Hepatocyte (in vitro differentiated cells): ENCODE measurements around the gene HEPACAM. TPM values are rescaled to one million over a fixed set of nuclear protein-coding genes. Genes with fewer than 3 reads are reported as not detected.

Source experiments
- DNase-seq: peaks from one replicate; pipeline ENCODE4 v3.0.0-alpha.2; 2016; ENCODE audit warnings: low spot score
- H2AFZ ChIP-seq: fragments of 200-600 bp; sonication (generic); 2 replicates; pipeline ENCODE4 v1.6.0; 2016; ENCODE audit warnings: antibody characterized with exemption, mild to moderate bottlenecking
- H3K27ac ChIP-seq: fragments of 200-600 bp; sonication (generic); 2 replicates; pipeline ENCODE4 v1.5.1; 2016; ENCODE audit warnings: mild to moderate bottlenecking
- H3K27me3 ChIP-seq: fragments of 200-600 bp; sonication (generic); 2 replicates; pipeline ENCODE4 v1.6.1; 2016
- H3K36me3 ChIP-seq: fragments of 200-600 bp; sonication (generic); replicated peaks from 2 replicates; pipeline ENCODE4 v1.5.1; 2016; ENCODE audit warnings: low read depth; ENCODE audit not compliant: insufficient read depth
- H3K4me1 ChIP-seq: fragments of 200-600 bp; sonication (generic); 2 replicates; pipeline ENCODE4 v1.5.1; 2016; ENCODE audit warnings: mild to moderate bottlenecking, moderate library complexity; ENCODE audit not compliant: insufficient read depth
- H3K4me2 ChIP-seq: fragments of 200-600 bp; sonication (generic); 2 replicates; pipeline ENCODE4 v1.6.0; 2016
- H3K4me3 ChIP-seq: fragments of 200-600 bp; sonication (generic); 2 replicates; pipeline ENCODE4 v1.5.1; 2016; ENCODE audit warnings: mild to moderate bottlenecking
- H3K79me2 ChIP-seq: fragments of 200-600 bp; sonication (generic); 2 replicates; pipeline ENCODE4 v1.6.0; 2017; ENCODE audit warnings: mild to moderate bottlenecking
- H3K9me2 ChIP-seq: fragments of 200-600 bp; sonication (generic); replicated peaks from 2 replicates; pipeline ENCODE4 v1.6.0; 2017; ENCODE audit warnings: mild to moderate bottlenecking; ENCODE audit not compliant: insufficient read depth
- H3K9me3 ChIP-seq: fragments of 200-600 bp; sonication (generic); 2 replicates; pipeline ENCODE4 v1.5.1; 2016; ENCODE audit warnings: low read depth, mild to moderate bottlenecking
- H4K20me1 ChIP-seq: fragments of 200-600 bp; sonication (generic); 2 replicates; pipeline ENCODE4 v1.6.0; 2016; ENCODE audit warnings: mild to moderate bottlenecking; ENCODE audit not compliant: insufficient read depth, poor library complexity, severe bottlenecking
- CTCF ChIP-seq: fragments of 200-600 bp; sonication (generic); IDR thresholded peaks from 2 replicates; pipeline ENCODE4 v1.5.1; 2016; ENCODE audit warnings: antibody characterized with exemption, mild to moderate bottlenecking; ENCODE audit not compliant: poor library complexity
- EZH2 ChIP-seq: fragments of 200-600 bp; sonication (generic); IDR thresholded peaks from 2 replicates; pipeline ENCODE4 v1.6.1; 2016; ENCODE audit warnings: antibody characterized with exemption, mild to moderate bottlenecking, borderline replicate concordance
- EZH2phosphoT487 ChIP-seq: fragments of 200-600 bp; sonication (generic); IDR thresholded peaks from one replicate; pipeline ENCODE4 v1.6.1; 2018; ENCODE audit warnings: antibody characterized with exemption, mild to moderate bottlenecking, low read depth, moderate library complexity; ENCODE audit not compliant: unreplicated experiment, severe bottlenecking
- WGBS: methylation state at CpG from one replicate; pipeline ENCODE4 v1.1.6; 2016; ENCODE audit warnings: low lambda C conversion rate; ENCODE audit errors: missing lambda C conversion rate; 5-methylcytosine and 5-hydroxymethylcytosine counted together
- polyA plus RNA-seq: library from polyadenylated mRNA; unstranded; fragments of >200 nt; fragmentation: Nextera tagmentation; extraction: Ambion mirVana; gene quantifications from 2 replicates; pipeline ENCODE4 v1.2.1, GENCODE V29; 2016
- total RNA-seq: library from RNA; depleted of rRNA; stranded (reverse); fragments of >200 nt; gene quantifications from 2 replicates; pipeline ENCODE4 v1.2.3, GENCODE V29; 2014

HEPACAM gene
- total and polyA plus RNA-seq, 2 experiments from 2014 or later: 0.07 TPM; not detected in 1

DNA sequence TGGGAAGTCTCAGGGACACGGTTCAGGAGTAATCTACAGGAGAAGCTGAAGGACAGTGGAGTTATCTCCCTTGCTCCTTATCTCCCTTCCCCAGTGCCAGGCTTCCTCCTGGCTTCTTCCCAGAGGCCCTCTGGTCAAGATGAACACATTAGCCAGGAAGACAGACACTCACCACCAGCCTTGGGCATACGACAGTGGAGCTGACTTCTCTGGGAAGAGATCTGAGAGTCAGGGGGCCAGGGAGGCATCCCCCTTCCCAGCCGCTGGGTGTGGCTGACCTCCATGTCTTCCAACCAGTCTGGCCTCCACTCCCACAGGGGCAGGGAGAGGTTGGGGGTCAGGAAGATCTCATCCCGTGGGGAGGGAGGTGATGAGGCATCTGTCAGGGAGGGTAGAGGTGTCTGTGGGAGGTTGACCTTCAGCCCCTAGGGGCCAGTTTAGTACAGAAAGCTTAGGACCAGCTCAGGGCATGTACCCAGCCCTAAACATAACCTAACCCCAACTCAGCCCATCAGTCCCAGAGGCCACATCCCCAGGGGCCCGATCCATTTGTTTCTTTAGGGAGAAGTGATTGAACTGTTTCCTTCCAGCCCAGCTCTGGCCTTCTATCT, 50.9 kb downstream of the HEPACAM start:
- no peak overlapping the region for H3K4me3 ChIP-seq

DNA sequence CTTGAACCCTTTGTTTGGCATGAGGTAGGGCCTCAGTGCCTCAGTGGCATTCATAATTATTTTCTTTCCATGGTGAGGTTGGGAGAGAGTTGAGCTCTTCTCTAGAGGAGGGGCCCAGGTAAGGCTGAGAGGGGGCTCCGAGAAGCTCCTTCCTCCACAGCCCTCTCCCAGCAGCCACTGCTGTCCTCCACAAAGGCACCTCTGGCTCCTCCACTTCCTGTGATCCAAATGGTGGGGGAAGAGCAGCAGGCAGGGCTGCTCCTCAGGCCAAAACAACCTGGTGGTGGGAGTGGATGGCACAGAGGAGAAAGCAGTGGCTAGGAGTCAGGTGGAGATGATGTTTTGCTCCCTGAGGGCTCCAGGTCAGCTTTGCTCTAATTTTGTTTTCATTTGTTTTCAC, 51.5 kb downstream of the HEPACAM start:
- Histone ChIP-seq H3K27me3 (no peaks in the 10 kb centered on the region), H3K79me2 (no peaks in the 10 kb centered on the region), H4K20me1 (no peaks in the 10 kb centered on the region), H3K36me3 (no peaks in the 10 kb centered on the region), H3K27ac (no peak overlapping the region), H3K9me2 (no peaks in the 10 kb centered on the region), H3K9me3 (no peaks in the 10 kb centered on the region), H2AFZ (no peak overlapping the region), H3K4me2 (no peak overlapping the region), H3K4me3 (no peak overlapping the region), H3K4me1 (no peaks in the 10 kb centered on the region)
- no peak for TF ChIP-seq EZH2phosphoT487
- no peak for TF ChIP-seq CTCF
- TF ChIP-seq EZH2: no peak
- 89% methylated on average over 1 of the region's 1 CpG for WGBS
- DNase-seq: no peak

More for the DNA sequence above, 50.9 kb downstream of the HEPACAM start:
- Histone ChIP-seq H3K9me2 (no peaks in the 10 kb centered on the region), H4K20me1 (no peaks in the 10 kb centered on the region), H2AFZ (no peak overlapping the region), H3K36me3 (no peaks in the 10 kb centered on the region), H3K27ac (no peak overlapping the region), H3K9me3 (no peaks in the 10 kb centered on the region), H3K4me1 (no peaks in the 10 kb centered on the region), H3K79me2 (no peaks in the 10 kb centered on the region), H3K4me2 (no peak overlapping the region), H3K27me3 (no peaks in the 10 kb centered on the region)
- no peak for DNase-seq
- TF ChIP-seq EZH2phosphoT487 (no peak), EZH2 (no peak), CTCF (no peak)
- WGBS: 71% methylated on average over 5 of the region's 5 CpGs

GRCh38 chr11:124882339-124883071, 53.3 kb downstream of the HEPACAM start:
- Histone ChIP-seq H2AFZ (no peak overlapping the region), H3K36me3 (no peaks in the 10 kb centered on the region), H3K79me2 (no peaks in the 10 kb centered on the region), H3K4me2 (no peak overlapping the region), H3K9me3 (no peaks in the 10 kb centered on the region), H3K9me2 (no peaks in the 10 kb centered on the region), H3K4me3 (no peak overlapping the region), H3K27me3 (no peaks in the 10 kb centered on the region), H3K4me1 (no peaks in the 10 kb centered on the region), H3K27ac (no peak overlapping the region), H4K20me1 (no peaks in the 10 kb centered on the region)
- TF ChIP-seq EZH2 (no peak), CTCF (no peak), EZH2phosphoT487 (no peak)
- WGBS: 69% methylated on average over 11 of the region's 11 CpGs
- no peak for DNase-seq
